Astrocyte of the spinal cord (primary cell): Measurements from ENCODE around the gene ZFAND2B.

Experiments
- DNase-seq: peaks from one replicate; pipeline ENCODE4 v3.0.0; 2011; ENCODE audit warnings: low read depth, low spot score
- H3K4me3 ChIP-seq: 2 replicates; pipeline ENCODE4 v1.5.1; 2011; ENCODE audit warnings: low read depth, mild to moderate bottlenecking, low read length, moderate library complexity
- in situ Hi-C: cut with HindIII; loops from 2 replicates; pipeline ENCODE4 v1.10.0; 2017; ENCODE audit warnings: low sequenced_read_pairs
- TF ChIP-seq, protein P1 (sequence below): IDR thresholded peaks from 2 replicates; pipeline ENCODE4 v1.5.1; 2012; ENCODE audit warnings: low read depth, mild to moderate bottlenecking, low read length, inconsistent platforms

The ZFAND2B gene

DNA sequence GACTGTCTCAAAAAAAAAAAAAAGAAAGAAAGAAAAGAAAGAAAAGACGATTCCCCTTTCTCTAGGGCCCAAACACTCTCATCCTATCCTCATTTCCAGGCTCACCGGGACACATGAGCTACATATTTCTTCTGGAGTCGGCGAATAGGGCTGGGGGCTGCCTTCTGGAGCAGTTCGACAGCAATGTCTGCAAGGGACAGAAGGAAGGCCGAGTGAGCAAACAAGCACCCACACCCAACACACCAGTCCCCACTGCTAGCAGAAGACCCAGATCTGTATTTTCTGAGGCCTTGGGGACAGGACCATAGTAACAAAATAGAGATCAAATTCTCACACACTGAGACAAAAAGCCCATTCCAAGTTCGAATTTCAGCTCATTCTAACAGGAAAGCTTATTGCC, 31.1 kb upstream of the ZFAND2B start:
- DNase-seq, result no peak
- peak overlapping the region; percentile 75 for H3K4me3 ChIP-seq
- in situ Hi-C loops, result no loop called here
- TF ChIP-seq, protein P1, sequence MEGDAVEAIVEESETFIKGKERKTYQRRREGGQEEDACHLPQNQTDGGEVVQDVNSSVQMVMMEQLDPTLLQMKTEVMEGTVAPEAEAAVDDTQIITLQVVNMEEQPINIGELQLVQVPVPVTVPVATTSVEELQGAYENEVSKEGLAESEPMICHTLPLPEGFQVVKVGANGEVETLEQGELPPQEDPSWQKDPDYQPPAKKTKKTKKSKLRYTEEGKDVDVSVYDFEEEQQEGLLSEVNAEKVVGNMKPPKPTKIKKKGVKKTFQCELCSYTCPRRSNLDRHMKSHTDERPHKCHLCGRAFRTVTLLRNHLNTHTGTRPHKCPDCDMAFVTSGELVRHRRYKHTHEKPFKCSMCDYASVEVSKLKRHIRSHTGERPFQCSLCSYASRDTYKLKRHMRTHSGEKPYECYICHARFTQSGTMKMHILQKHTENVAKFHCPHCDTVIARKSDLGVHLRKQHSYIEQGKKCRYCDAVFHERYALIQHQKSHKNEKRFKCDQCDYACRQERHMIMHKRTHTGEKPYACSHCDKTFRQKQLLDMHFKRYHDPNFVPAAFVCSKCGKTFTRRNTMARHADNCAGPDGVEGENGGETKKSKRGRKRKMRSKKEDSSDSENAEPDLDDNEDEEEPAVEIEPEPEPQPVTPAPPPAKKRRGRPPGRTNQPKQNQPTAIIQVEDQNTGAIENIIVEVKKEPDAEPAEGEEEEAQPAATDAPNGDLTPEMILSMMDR, result no peak

DNA sequence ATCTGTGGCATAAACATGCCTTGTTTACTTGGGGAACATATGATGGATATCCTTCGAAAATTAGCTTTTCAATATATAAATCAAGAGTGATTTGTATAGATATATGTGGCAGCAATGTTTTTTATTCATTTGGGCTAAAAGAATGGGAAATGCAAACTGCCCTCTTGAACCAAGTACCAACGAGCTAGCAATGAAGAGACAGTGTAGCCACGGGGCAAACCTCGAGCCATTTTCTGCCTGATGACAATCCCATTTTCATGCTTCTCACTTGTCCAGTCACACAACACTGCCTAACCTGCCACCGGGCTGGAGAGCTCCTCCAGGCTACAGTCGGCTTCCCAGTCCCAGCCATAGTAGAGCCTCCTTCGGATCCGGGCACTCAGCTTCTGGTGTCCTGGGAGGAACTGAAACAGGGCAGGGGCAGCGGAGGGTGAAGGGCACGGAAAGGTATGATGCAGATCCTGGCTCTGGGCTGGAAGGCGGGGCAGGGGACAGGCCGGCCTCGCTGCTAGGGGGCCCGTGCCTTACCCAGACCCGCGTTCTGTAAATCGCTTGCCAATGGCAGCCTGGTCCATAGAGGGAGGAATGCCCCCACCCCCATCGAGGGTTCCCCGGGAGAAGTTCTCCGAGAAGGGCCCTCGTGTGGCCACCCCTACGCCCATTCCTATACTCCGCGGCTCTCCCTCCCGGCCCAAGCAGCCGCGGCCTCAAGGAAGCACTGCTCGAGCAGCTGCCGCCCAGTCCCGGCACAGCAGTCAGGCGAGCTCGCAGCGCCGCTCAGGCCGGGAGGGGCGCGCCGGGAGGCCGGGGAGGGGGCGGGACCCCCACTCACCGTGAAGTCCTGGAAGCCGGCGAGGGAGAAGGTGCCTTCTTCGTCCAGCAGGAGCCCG, 30.4 kb upstream of the ZFAND2B start:
- peak overlapping the region; percentile 75 for H3K4me3 ChIP-seq
- in situ Hi-C loops, result no loop called here
- TF ChIP-seq, protein P1, result peak; percentile 5
- DNase-seq, result peak; percentile 41

DNA sequence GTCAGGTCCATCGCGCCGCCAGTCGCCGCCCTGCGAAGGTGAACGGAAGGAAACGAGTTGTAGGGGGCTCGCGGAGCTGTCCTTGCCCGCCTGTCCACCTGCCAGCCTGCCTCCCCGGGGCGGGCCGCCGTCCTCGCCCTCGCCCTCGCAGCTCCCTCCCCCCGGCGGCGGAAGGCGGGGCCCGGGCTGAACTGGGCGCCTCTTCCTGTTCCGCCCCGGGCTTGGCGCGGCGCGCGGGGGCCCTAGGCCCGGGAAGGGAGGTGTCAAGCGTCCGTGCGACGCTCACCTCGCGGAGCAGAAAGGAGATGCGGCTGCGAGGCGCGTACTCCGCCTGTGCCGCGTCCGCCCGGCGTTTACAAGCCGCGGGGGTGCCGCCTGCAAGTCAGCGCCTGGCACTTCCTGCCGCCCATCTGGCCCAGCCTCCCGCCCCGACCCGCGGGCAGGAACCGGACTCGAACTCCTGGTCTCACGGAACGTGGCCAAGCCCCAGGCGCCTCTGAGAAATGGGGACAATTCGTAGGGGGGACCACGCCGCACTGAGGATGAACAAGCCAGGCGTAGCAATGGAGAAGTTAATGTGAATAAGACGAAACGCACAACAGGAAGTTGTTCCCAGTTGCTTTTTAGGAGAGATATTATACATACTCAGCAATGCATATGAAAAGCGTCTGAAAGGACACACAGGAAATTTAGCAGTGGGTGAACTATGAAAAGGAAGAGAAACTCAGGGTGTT, 29.6 kb upstream of the ZFAND2B start, which contains the start of gene CNPPD1:
CNPPD1 (minus strand) TSS at position 108 of the 734 bp plus-strand sequence; CDS start at position 11, 97 bp downstream.
- TF ChIP-seq, protein P1, result no peak
- in situ Hi-C loops, result no loop called here
- peak within 1 kb of the TSS; percentile 75 for H3K4me3 ChIP-seq
- peak; percentile 78 for DNase-seq

DNA sequence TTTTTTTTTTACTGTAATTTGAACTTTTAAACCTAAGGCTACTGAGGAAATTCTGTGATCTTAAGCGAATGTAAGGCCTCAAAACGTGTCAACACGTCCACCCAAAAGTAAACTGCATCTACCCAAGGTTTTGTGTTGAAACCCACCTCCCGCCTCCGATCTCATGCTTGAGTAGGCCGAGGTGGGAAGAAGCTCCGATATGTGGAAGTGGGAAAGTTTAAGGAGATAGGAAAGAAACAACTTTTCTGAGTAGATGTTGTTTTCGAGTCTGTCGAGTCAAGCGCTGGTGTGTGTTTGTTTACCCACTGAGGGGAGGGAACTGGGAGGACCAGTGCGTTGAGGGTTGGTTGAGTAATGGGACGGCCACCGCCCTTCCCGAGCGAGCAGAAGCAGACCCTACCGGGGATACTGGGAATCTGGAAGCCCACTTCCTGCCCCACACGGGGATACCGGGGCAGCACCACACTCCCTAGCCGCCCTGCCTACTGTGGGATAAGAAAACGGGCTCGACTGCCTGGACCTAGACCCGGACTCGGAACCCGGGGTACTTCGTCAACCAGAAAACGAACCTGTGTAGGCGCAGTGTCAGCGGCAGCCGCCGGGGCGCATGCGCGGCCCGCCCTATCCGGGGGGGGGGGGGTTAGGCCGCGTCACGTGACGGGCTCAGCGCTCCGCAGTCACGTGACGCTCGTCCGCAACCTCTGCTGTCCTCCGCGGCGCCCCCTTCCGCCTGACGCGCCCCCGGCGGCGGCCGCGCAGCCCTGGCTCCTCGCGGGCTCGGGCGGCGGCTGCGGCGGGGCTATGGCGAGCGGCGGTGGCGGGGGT, 28.8 kb upstream of the ZFAND2B start, which contains the start of gene RETREG2:
RETREG2 (plus strand) TSS at position 724 of the 825 bp plus-strand sequence; CDS start at position 802, 78 bp downstream.
- TF ChIP-seq, protein P1, result no peak
- in situ Hi-C loops, result no loop called here
- peak within 1 kb of the TSS; percentile 75 for H3K4me3 ChIP-seq
- peak; percentile 94 for DNase-seq

DNA sequence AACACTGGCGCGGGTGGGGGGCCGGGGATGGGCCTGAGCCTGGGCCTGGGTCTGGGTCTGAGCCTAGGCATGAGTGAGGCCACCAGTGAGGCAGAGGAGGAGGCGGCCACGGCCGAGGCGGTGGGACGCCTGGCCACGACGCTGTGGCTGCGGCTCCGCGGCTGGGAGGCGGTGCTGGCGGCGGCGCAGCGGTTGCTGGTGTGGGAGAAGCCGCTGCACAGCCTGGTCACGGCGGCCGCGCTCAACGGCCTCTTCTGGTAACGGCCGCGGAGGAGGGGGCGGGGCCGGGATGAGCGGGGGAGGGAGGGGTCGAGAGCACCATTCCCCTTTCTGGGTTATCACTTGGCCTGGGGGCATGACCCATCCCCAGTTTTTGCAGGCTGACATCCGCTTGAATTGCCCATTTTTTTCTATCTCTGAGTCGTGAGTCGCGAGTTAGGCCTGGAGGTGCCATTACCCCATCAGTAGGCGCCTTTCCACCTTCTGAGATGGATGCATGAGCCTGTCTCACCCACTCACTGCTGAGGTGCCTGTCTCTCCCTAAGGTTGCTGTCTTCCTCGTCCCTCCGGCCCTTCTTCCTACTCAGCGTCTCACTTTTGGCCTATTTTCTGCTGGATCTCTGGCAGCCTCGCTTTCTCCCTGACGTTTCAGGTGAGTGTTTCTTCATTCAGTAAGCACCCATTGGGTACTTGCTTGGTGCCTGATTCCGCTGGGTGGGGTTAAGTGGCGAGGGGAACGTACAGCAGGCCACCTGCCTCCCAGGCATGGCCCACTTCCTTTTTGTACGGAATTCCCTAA, 28.0 kb upstream of the ZFAND2B start:
- TF ChIP-seq, protein P1, result no peak
- in situ Hi-C loops, result no loop called here
- DNase-seq, result peak; percentile 19
- peak overlapping the region; percentile 70 for H3K4me3 ChIP-seq
